Measurements from ENCODE around the gene ZIC3.
"Not testable (repeated sequence)": the region's sequence is repeated elsewhere in the genome, so short reads cannot be mapped to it uniquely, and the experiment has no call there.

ZIC3 gene

GRCh38 chrX:137565921-137566745 is at the start of gene ZIC3:
ZIC3 (plus strand) TSS chrX:137566127; CDS start chrX:137566692, 565 bp downstream.
- no peak for DNase-seq (ENCODE audit: low read depth)

DNA sequence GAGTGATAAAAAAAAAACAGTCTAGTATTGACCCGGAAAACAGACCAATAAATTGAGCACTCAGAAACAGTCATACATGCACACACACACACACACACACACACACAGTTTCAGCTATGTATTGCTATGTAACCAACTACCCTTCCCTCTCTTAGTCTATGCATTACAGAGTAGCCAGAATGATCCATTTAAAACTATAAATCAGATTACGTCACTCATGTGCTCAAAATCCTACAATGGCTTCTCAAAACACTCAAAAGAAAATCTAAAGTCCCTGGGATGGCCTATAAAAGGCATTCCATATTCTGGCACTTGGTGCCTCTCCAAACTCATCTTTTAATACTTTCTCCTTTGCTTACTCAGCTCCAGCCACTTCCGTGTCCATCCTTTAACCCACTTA is 46.5 kb upstream of the ZIC3 start:
- DNase-seq (ENCODE audit: low read depth): no peak

GRCh38 chrX:137545711-137546651 is 19.9 kb upstream of the ZIC3 start:
- DNase-seq (ENCODE audit: low read depth): no peak

GRCh38 chrX:137547291-137547690 is 18.6 kb upstream of the ZIC3 start:
- no peak for DNase-seq (ENCODE audit: low read depth)

GRCh38 chrX:137548261-137548660 is 17.7 kb upstream of the ZIC3 start:
- no peak for DNase-seq (ENCODE audit: low read depth)

DNA sequence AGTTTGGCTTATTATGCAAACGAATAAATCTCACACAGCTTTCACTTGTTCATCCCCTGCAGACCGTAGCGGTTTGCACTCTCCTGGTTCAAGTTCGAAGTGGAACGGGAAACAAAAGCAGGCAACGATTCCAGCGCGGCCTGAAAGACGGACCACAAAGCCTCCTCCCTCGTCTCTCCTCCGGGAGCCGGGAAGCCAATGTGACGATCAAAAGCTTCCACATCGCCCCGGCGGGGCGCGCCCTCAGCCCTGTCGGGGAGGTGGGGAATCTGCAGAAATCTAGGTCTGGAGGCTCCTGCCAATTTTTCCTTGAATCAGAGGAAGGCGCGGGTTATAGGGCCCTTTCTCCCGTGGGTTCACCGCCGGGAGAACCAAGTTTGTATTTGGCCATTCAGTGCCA is 16.9 kb upstream of the ZIC3 start:
- DNase-seq (ENCODE audit: low read depth): no peak

GRCh38 chrX:137549851-137550664 is 15.9 kb upstream of the ZIC3 start:
- no peak for DNase-seq (ENCODE audit: low read depth)

DNA sequence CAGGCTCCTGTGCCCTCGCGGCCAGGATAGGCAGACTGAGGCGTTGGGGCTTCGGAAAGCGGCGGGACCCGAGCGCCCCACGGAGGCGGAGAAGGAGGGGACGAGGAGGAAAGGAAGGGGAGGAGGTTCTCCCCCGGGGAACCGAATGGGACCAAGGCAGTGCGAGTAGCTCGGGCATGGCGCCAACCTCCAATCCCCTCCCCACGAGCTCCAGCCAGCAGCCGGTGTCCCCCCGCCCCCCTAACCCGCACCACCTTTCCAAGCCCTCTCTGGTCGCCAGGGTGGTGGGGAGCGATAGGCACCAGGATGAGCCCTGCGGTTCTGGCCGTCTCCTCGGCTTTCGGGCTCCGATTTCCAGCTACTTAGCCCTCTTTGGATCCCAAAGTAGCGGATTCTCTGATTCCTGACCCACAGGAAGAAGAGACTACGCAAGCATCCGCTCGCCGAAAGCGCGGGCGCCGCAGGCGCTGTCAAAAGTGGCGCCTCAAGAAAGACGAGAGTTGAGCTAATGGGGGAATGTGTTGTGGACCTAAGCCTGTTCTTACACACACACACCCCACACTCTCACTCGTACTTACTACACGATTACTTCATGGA is 15.2 kb upstream of the ZIC3 start:
- no peak for DNase-seq (ENCODE audit: low read depth)

GRCh38 chrX:137552098-137552497 is 13.8 kb upstream of the ZIC3 start:
- DNase-seq (ENCODE audit: low read depth): not testable (repeated sequence)

- no peak for DNase-seq (ENCODE audit: low read depth)
These were observed 3.8 kb upstream of the ZIC3 start for GRCh38 chrX:137562096-137562495.

DNA sequence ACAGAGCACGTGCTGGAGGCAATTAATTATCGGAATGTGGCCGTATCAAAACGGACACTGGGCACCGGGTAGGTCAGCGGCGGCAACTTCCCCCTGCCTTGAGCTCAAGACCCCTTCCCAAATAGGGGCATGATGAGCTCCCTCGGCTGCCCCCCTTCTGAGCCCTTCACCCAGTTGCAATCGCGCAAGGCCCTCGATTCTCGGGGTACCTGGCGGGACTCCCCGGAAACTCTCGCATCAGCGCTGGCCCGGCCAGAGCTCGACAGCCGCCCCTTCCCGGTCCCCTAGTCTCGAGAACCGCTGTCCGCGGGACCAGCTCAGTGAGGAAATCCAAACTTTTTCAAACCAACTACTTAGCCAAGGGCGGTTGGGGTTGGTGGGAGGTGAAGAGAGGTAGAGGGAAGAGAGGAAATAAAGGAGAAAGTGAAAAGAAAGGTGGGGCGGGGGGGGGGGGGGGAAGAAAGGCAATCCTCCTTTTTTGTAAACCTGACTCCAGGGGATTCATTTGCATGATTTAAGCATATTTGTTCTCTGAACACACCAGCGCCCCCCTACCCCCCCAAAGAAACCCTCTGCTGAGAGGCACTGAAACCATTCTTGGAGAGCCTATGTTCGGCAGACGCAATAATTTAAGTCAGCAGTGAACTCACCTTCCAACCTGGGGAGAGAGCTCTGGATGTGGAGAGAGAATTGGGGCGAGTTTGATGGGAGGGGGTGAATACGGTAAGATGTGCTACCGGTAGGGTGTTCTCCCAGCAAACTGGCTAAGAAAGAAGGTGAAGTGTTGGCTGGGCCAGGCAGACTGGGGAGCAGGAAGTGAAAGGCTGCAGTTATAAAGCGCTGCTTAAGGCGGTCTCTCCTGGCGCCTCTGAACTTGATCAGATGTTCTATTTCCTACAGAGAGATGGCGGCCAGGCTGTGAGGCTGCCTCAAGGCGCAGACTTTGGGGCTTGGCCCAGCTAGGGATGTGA is 2.0 kb upstream of the ZIC3 start:
- DNase-seq (ENCODE audit: low read depth): no peak

DNA sequence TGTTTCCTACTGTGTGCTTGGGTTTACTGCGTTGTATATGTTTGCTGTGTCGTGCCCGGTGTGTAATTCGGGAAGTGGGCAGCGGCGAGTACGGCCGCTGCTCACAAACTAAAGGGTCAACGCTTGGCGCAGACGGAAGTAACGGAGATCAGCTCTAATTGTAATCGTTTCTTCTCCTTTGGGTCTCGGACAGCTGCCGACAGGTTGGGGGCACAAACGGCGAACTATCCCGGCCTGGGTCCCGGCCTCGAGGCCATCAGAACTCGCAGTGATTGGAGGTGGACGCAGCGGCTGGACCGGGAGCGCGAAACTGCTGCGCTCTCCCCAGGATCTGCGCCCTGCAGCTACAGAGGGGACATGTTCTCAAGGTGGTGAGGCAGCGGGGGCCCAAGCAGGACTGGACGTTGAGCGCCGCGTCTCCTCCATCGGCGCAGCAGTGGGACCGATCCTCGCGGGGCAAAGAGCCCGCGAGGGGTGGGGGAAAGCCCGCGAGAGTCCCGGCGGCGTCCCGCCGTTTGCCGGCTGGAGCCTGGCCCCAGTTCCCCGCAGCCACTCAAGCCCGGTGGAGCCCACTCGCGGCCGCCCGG is 516 bp upstream of the ZIC3 start:
- no peak for DNase-seq (ENCODE audit: low read depth)

GRCh38 chrX:137566746-137567679 is 1.1 kb downstream of the ZIC3 start:
- DNase-seq (ENCODE audit: low read depth): no peak

DNA sequence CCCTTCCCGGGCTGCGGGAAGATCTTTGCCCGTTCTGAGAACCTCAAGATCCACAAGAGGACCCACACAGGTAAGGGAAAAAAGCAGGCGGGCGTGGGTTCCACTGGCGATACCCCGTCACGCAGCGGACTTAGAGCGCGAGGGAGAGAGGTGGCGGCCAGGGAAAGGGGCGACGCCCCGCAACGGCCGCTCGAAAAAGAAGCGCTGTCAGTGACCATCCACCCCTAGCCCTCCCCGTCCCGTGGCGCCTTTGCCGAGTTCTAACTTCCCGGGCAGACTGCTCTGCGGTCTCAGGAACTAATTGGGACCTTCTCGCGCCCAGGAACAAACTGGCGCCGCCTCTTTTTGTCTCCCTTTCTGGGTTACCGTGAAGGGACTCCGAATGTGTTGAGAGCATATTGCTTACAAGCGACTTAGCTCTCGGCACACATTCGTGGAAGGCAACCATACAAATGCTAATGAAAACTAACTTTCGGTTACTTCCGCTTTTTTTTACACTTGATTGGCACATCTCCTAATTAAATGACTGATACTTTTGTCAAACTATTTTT is 1.8 kb downstream of the ZIC3 start:
- DNase-seq (ENCODE audit: low read depth): no peak

DNA sequence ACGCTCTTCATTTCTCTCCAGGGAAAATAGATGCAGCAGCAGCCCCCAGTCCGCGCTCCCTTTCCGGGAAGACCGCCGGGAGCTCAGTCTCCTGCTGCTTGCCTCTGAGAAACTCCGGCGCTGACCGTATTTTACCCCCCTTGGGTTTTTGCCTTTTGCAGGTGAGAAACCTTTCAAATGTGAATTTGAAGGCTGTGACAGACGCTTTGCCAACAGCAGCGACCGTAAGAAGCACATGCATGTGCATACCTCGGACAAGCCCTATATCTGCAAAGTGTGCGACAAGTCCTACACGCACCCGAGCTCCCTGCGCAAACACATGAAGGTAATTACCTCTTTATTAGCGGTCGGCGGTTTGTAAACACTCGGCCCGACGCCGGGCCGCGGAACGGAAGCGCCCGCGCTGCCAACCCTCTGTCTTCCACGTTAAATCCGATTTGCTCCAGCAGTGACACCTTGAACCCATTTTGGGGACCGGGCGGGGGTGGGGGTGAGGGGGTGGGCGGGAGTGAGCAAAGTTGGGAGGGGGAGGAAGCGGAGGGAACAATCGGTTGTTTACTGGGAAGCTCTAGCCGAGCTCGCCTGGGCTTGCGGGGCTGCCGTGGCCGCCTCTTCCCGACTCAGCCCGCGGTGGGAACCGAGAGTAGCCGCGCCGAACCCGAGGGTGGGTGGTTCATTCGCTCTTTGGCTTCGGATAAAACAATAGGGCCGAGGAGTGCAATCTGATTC is 3.0 kb downstream of the ZIC3 start:
- no peak for DNase-seq (ENCODE audit: low read depth)

- no peak for DNase-seq (ENCODE audit: low read depth)
These were observed 3.6 kb downstream of the ZIC3 start for GRCh38 chrX:137569470-137569891.

DNA sequence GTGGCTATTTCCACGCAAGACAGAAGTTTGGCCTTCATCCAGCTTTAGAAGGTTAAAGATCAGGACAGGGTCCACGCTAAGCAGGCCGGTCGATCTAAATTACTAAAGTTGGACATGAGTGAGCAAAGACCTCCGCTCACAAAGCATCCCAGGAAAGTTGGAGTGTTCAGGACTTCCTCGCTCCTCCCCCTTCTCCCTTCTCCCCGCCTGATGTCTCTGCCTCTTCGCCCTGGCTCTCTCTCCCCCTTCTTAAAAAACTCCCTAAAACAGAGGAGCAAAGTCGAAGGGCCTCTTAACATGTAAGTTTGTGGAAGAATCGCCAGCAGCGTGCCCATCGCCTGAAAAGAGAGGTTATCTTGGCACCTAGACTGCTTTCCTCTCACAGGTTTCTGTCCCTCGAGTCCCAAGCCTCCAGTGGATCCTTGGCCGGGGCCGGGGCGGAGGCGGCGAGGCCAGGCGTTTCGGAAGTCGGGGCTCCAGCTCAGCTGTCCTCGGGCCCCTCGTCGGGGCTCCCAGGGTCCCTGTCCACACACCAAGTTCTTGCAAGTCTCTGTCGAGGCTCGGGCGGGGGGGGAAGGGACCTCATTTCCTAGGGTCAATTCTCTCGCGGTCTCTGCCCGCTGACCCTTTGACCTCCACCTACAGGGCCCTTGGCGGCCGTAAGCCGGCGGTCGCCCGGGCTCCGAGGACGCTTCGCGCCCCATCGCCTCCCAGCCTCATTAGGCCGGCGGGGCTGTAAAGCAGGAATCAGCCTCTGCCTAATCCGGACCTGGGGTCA is 7.6 kb downstream of the ZIC3 start:
- no peak for DNase-seq (ENCODE audit: low read depth)

All from activated T-helper 9 cell treated with anti-CD3 and anti-CD28 coated beads, Interleukin-2, amount 50 U/mL, for 16 hours (primary cell).